22Rv1 (cell line): ENCODE data around the gene UBE2O.
A peak's percentile ranks its signal among the peaks of the same experiment; 100 is the strongest.

Experiments
- H3K27ac ChIP-seq: fragments of 450-650 bp; 2 replicates; pipeline ENCODE4 v1.5.1; 2017
- ZFX ChIP-seq: fragments of 450-650 bp; IDR thresholded peaks from 2 replicates; pipeline ENCODE4 v1.6.1; 2017; ENCODE audit warnings: antibody characterized with exemption, borderline replicate concordance
- TF ChIP-seq, protein P1 (sequence below): fragments of 450-650 bp; IDR thresholded peaks from 2 replicates; pipeline ENCODE4 v1.5.1; 2017; ENCODE audit warnings: mild to moderate bottlenecking

Gene UBE2O

GRCh38 chr17:76404256-76404655 lies 48.7 kb downstream of the UBE2O start:
- TF ChIP-seq, protein P1, sequence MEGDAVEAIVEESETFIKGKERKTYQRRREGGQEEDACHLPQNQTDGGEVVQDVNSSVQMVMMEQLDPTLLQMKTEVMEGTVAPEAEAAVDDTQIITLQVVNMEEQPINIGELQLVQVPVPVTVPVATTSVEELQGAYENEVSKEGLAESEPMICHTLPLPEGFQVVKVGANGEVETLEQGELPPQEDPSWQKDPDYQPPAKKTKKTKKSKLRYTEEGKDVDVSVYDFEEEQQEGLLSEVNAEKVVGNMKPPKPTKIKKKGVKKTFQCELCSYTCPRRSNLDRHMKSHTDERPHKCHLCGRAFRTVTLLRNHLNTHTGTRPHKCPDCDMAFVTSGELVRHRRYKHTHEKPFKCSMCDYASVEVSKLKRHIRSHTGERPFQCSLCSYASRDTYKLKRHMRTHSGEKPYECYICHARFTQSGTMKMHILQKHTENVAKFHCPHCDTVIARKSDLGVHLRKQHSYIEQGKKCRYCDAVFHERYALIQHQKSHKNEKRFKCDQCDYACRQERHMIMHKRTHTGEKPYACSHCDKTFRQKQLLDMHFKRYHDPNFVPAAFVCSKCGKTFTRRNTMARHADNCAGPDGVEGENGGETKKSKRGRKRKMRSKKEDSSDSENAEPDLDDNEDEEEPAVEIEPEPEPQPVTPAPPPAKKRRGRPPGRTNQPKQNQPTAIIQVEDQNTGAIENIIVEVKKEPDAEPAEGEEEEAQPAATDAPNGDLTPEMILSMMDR, result no peak
- TF ChIP-seq ZFX, result no peak
- H3K27ac ChIP-seq, result no peak overlapping the region

DNA sequence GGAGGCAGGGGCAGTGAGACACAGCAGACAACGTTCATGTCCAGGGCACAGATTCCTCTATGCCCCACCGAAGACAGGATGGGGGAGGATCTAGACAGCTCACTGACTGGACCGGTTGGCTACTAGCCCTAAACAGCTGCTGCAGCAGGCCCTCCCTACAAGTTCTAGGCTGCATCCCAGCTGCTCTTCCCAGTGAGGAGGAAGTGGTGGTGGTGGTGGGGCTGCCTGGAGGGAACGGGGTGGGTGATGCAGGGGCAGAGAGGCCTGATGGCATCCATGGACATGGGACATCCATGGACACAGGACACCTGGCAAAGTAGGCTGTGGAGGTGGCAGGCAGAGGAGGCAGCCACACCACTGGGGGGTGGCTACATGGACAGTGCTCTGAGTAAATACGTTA lies 50.2 kb downstream of the UBE2O start:
- TF ChIP-seq ZFX, result no peak
- no peak overlapping the region for H3K27ac ChIP-seq

GRCh38 chr17:76399175-76400172 lies 53.5 kb downstream of the UBE2O start:
- no peak overlapping the region for H3K27ac ChIP-seq
- TF ChIP-seq, protein P1, result no peak
- no peak for TF ChIP-seq ZFX

DNA sequence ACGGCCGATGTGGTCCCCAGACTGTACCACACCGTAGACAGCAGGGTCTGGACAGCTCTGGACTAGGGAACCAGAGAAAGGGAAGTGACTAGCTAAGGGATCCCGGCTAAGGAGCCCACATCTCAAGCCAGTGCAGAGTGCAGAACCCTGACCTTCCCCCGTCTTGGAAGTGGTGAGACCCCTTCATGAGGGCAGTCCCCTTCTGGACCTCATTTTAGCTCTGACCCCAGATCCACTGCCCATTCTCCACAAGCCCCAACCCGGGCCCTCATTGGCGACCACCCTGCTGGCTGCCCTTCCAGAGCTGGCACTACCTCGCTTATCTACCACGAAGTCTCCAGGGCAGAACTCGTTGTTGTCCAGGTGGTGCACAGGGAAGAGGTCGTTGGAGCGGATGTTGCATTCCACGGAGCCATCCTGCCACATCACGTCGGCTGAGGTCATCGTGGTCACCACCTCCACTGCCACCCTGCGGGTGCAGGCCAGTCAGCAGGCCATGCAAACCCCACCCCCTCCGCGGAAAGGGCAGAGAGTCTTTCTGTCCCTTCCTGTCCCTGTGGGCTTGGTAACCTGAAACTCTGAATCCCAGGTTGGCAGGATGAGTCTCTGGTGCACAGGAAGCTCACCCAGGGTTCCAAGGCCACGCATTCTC lies 54.3 kb downstream of the UBE2O start:
- no peak overlapping the region for H3K27ac ChIP-seq
- TF ChIP-seq, protein P1, result no peak
- TF ChIP-seq ZFX, result no peak

DNA sequence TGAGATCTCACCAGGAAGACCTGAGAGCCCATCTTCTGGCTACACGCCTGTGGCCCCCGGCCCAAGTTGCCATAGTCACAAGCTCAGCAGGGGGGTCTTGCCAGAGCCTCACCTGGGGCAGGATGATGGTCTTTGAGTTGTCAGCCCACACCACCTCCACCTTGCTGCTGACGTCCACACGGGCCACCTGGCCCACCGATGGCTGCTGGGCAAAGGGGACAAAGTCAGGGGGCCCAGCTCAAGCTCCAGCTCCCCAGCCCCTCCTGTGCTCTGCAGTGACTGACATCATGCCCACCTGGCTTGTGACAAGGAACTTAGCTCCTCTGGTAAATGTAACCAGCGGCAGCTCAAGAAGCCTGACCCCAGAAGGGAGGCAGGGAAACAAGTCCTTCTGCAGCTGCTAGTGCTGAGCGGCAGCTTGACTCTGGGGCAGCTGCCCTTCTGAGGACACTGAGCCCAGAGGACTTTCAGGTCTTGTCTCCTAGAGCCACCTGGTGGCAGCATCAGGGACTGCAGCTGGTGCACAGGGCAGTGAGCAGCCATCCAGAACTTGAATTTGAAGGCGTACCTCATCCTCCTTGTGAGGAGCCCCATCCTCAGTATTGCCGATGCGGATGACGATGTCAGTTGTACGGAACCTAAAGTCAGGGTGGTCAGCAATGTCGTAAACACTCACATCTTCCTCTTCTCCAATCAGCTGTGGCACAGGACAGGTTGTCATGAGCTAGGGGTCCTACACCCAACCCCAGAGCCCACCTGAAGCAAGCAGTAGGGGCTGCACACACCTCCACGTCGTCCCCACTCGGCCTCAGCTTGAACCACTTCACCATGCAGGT lies 55.0 kb downstream of the UBE2O start:
- no peak overlapping the region for H3K27ac ChIP-seq
- TF ChIP-seq, protein P1, result peak; percentile 95
- TF ChIP-seq ZFX, result no peak

- no peak overlapping the region for H3K27ac ChIP-seq
- no peak for TF ChIP-seq ZFX
- TF ChIP-seq, protein P1, result no peak
Measured at GRCh38 chr17:76397184-76397583, 55.8 kb downstream of the UBE2O start.

DNA sequence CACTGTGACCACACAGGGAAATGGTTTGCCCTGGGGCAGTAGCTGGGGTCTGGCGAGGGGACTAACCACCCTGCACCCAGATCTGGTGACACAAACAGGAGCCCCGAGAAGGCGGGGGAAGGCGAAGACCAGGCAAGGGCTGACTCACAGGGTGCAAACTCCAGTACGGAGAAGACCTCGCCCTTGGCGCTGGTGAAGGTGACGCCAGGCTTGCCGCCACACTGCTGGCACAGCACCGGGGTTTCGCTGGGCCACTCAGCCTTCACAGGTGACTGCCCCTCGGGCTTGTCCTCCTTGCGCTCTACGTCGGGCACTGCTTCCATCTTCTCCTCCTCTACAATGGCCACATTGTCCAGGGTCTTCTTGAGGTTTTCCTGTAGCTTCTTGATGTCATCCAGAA lies 57.0 kb downstream of the UBE2O start:
- TF ChIP-seq, protein P1, result no peak
- no peak for TF ChIP-seq ZFX

More for the DNA sequence above, 57.0 kb downstream of the UBE2O start:
- no peak overlapping the region for H3K27ac ChIP-seq
